ENCODE results near the gene EXTL2. TPM values are rescaled to one million over a fixed set of nuclear protein-coding genes. Genes with fewer than 3 reads are reported as not detected.
A peak's percentile ranks its signal among the peaks of the same experiment; 100 is the strongest.

Gene EXTL2
- total and polyA plus RNA-seq, 2 experiments from 2014 or later, result 16.9 to 28.6 TPM

- DNase-seq (ENCODE audit: low spot score), result peak; percentile 47
- Histone ChIP-seq H3K79me2 (peaks cover 4% of the 10 kb centered on the region), H3K4me3 (no peak overlapping the region), H3K36me3 (replicated peaks; ENCODE audit: insufficient read depth, low read depth) (no peaks in the 10 kb centered on the region), H2AFZ (no peak overlapping the region), H3K9me3 (ENCODE audit: low read depth) (no peaks in the 10 kb centered on the region), H4K20me1 (ENCODE audit: insufficient read depth, poor library complexity, severe bottlenecking) (no peaks in the 10 kb centered on the region), H3K27me3 (no peaks in the 10 kb centered on the region), H3K4me2 (peak overlapping the region; percentile 56), H3K27ac (peak overlapping the region; percentile 5), H3K9me2 (replicated peaks; ENCODE audit: insufficient read depth) (no peaks in the 10 kb centered on the region), H3K4me1 (ENCODE audit: insufficient read depth) (peaks cover 7% of the 10 kb centered on the region)
- 49% methylated on average over 4 of the region's 4 CpGs for WGBS (ENCODE audit: low lambda C conversion rate, missing lambda C conversion rate)
- peak; percentile 16 for TF ChIP-seq CTCF (IDR thresholded peaks at IDR 0.05; ENCODE audit: poor library complexity)
- TF ChIP-seq EZH2 (IDR thresholded peaks at IDR 0.05; ENCODE audit: borderline replicate concordance), result no peak
- TF ChIP-seq EZH2phosphoT487 (IDR thresholded peaks at IDR 0.05; ENCODE audit: low read depth, severe bottlenecking, unreplicated experiment), result no peak
These were observed 10.7 kb downstream of the EXTL2 start for GRCh38 chr1:100883963-100884362.

GRCh38 chr1:100882698-100883097 is 11.9 kb downstream of the EXTL2 start:
- Histone ChIP-seq H3K9me3 (ENCODE audit: low read depth) (no peaks in the 10 kb centered on the region), H3K4me2 (no peak overlapping the region), H2AFZ (no peak overlapping the region), H3K36me3 (replicated peaks; ENCODE audit: insufficient read depth, low read depth) (no peaks in the 10 kb centered on the region), H3K27ac (no peak overlapping the region), H3K9me2 (replicated peaks; ENCODE audit: insufficient read depth) (no peaks in the 10 kb centered on the region), H4K20me1 (ENCODE audit: insufficient read depth, poor library complexity, severe bottlenecking) (no peaks in the 10 kb centered on the region), H3K4me1 (ENCODE audit: insufficient read depth) (peaks cover 7% of the 10 kb centered on the region), H3K4me3 (no peak overlapping the region), H3K27me3 (no peaks in the 10 kb centered on the region), H3K79me2 (no peaks in the 10 kb centered on the region)
- 62% methylated on average over 2 of the region's 2 CpGs for WGBS (ENCODE audit: low lambda C conversion rate, missing lambda C conversion rate)
- peak; percentile 18 for DNase-seq (ENCODE audit: low spot score)
- no peak for TF ChIP-seq EZH2 (IDR thresholded peaks at IDR 0.05; ENCODE audit: borderline replicate concordance)
- no peak for TF ChIP-seq CTCF (IDR thresholded peaks at IDR 0.05; ENCODE audit: poor library complexity)
- no peak for TF ChIP-seq EZH2phosphoT487 (IDR thresholded peaks at IDR 0.05; ENCODE audit: low read depth, severe bottlenecking, unreplicated experiment)

- WGBS (ENCODE audit: low lambda C conversion rate, missing lambda C conversion rate), result 98% methylated on average over 3 of the region's 3 CpGs
- Histone ChIP-seq H3K4me3 (no peak overlapping the region), H3K27me3 (no peaks in the 10 kb centered on the region), H3K9me2 (replicated peaks; ENCODE audit: insufficient read depth) (no peaks in the 10 kb centered on the region), H3K9me3 (ENCODE audit: low read depth) (no peaks in the 10 kb centered on the region), H3K4me1 (ENCODE audit: insufficient read depth) (peaks cover 7% of the 10 kb centered on the region), H4K20me1 (ENCODE audit: insufficient read depth, poor library complexity, severe bottlenecking) (no peaks in the 10 kb centered on the region), H3K36me3 (replicated peaks; ENCODE audit: insufficient read depth, low read depth) (no peaks in the 10 kb centered on the region), H2AFZ (no peak overlapping the region), H3K79me2 (no peaks in the 10 kb centered on the region), H3K27ac (no peak overlapping the region), H3K4me2 (no peak overlapping the region)
- TF ChIP-seq CTCF (IDR thresholded peaks at IDR 0.05; ENCODE audit: poor library complexity) (no peak), EZH2 (IDR thresholded peaks at IDR 0.05; ENCODE audit: borderline replicate concordance) (no peak), EZH2phosphoT487 (IDR thresholded peaks at IDR 0.05; ENCODE audit: low read depth, severe bottlenecking, unreplicated experiment) (no peak)
- no peak for DNase-seq (ENCODE audit: low spot score)
These were observed 13.0 kb downstream of the EXTL2 start for GRCh38 chr1:100881687-100882086.

DNA sequence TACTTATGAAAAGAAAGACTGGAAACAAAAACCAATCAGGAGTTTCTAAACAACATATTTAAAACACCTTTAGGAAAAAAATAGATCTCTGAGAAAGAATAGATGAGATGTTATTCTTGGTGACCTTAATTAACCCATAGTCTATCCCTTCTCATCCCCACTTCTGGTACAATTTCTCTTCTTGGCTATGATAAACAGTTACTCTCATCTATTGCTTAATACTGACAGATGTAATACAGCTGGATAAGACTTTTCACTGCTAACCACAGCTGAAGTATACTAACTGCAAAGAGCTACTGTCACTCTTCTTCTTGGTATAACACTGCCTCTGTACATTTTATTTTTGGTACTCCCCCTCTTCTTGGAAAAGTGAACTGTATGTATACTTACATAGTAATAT is 15.2 kb downstream of the EXTL2 start:
- Histone ChIP-seq H2AFZ (no peak overlapping the region), H3K4me1 (ENCODE audit: insufficient read depth) (peaks cover 7% of the 10 kb centered on the region)

More for the DNA sequence above, 15.2 kb downstream of the EXTL2 start:
- Histone ChIP-seq H3K9me3 (ENCODE audit: low read depth) (no peaks in the 10 kb centered on the region), H3K36me3 (replicated peaks; ENCODE audit: insufficient read depth, low read depth) (no peaks in the 10 kb centered on the region), H3K79me2 (no peaks in the 10 kb centered on the region), H3K9me2 (replicated peaks; ENCODE audit: insufficient read depth) (no peaks in the 10 kb centered on the region), H4K20me1 (ENCODE audit: insufficient read depth, poor library complexity, severe bottlenecking) (no peaks in the 10 kb centered on the region), H3K4me3 (no peak overlapping the region), H3K4me2 (no peak overlapping the region), H3K27ac (no peak overlapping the region), H3K27me3 (no peaks in the 10 kb centered on the region)
- TF ChIP-seq CTCF (IDR thresholded peaks at IDR 0.05; ENCODE audit: poor library complexity) (no peak), EZH2 (IDR thresholded peaks at IDR 0.05; ENCODE audit: borderline replicate concordance) (no peak), EZH2phosphoT487 (IDR thresholded peaks at IDR 0.05; ENCODE audit: low read depth, severe bottlenecking, unreplicated experiment) (no peak)
- no peak for DNase-seq (ENCODE audit: low spot score)

Data from hepatocyte (in vitro differentiated cells).